Measurements from ENCODE around the gene RECQL.

GRCh38 chr12:21429994-21430393 is 71.4 kb downstream of the RECQL start:
- TF ChIP-seq CTCF (optimal IDR thresholded peaks at IDR 0.05 in 1 of 3, IDR thresholded peaks at IDR 0.05 in 1 of 3, conservative IDR thresholded peaks at IDR 0.05 in 1 of 3; ENCODE audit: extremely low read depth in 1 of 3, insufficient read depth in 2 of 3, low read length in 3 of 3) (no peak), EZH2 (IDR thresholded peaks at IDR 0.05; ENCODE audit: low read length) (no peak)

Data from keratinocyte (primary cell).